Mucosa of stomach (tissue), 1 donor: ENCODE results near the gene VPS16.
"Not testable (repeated sequence)": the region's sequence is repeated elsewhere in the genome, so short reads cannot be mapped to it uniquely, and the experiment has no call there.

ENCODE experiments used
- H3K27me3 ChIP-seq: one replicate; pipeline ENCODE4 v1.7.0; 2013; ENCODE audit warnings: mild to moderate bottlenecking, low read length; ENCODE audit not compliant: control insufficient read depth, insufficient read depth
- H3K36me3 ChIP-seq: one replicate; pipeline ENCODE4 v1.7.0; 2013; ENCODE audit warnings: low read length; ENCODE audit not compliant: control insufficient read depth, insufficient read depth
- H3K4me1 ChIP-seq: one replicate; pipeline ENCODE4 v1.7.0; 2013; ENCODE audit warnings: mild to moderate bottlenecking, low read length; ENCODE audit not compliant: control insufficient read depth, insufficient read depth
- H3K4me3 ChIP-seq: one replicate; pipeline ENCODE4 v1.7.0; 2013; ENCODE audit warnings: low read length
- H3K9ac ChIP-seq: one replicate; pipeline ENCODE4 v1.7.0; 2013; ENCODE audit warnings: mild to moderate bottlenecking, low read length, moderate library complexity
- H3K9me3 ChIP-seq: one replicate; pipeline ENCODE4 v1.7.0; 2013; ENCODE audit warnings: mild to moderate bottlenecking, low read length, moderate library complexity; ENCODE audit not compliant: control insufficient read depth
- donor health status: Pancreatic carcinoma.

VPS16 gene

DNA sequence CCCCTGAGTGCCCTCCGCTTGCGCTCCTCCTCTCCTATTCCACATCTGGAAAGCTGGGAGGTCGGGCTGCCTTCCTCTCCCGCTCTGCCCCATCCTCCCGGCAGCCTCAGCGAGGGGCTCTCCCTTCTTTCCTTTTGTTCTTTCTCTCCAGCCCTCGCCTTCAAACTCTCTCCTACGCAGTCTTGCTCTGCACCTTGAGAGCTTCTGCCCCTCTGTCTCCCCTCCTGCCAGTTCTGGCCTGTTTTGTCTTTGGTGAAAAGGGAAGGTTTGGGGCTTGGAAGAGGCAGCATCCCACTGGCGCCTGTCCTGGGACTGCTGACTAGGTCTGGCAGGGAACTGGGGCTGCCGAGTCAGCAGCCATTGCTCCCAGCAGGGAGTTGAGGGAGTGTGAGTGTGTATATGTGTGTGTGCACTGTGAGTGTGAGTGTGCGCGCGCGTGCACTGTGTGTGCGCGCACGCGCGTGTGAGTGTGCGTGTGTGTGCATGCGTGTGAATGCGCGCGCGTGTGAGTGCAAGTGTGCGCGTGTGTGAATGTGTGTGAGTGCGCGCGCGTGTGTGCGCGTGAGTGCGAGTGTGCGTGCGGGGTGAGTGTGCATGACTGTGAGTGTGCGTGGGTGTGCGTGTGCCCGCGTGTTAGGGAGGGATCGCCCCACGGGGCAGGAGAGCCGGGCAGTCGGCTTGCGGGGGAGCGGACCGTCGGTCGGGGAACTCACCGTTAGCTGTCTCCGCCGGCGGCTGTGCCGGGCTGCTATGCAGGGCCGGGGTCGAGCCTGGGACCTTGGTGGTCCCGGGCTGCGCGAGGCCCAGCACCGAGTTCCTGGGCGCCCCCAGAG, 40.6 kb upstream of the VPS16 start:
- H3K36me3 ChIP-seq, result no peaks in the 10 kb centered on the region
- no peaks in the 10 kb centered on the region for H3K4me1 ChIP-seq
- H3K4me3 ChIP-seq, result no peak overlapping the region
- H3K27me3 ChIP-seq, result peaks cover 64% of the 10 kb centered on the region
- no peaks in the 10 kb centered on the region for H3K9me3 ChIP-seq
- no peak overlapping the region for H3K9ac ChIP-seq

GRCh38 chr20:2800521-2801285, 39.8 kb upstream of the VPS16 start, which contains the start of gene CPXM1:
TSS of gene CPXM1 (minus strand) at chr20:2800627. CDS start at chr20:2800572, 55 bp downstream.
- Histone ChIP-seq H3K9ac (no peak within 1 kb of the TSS), H3K9me3 (no peaks in the 10 kb centered on the region), H3K4me3 (no peak within 1 kb of the TSS), H3K36me3 (no peaks in the 10 kb centered on the region), H3K27me3 (peaks cover 70% of the 10 kb centered on the region), H3K4me1 (no peaks in the 10 kb centered on the region)

DNA sequence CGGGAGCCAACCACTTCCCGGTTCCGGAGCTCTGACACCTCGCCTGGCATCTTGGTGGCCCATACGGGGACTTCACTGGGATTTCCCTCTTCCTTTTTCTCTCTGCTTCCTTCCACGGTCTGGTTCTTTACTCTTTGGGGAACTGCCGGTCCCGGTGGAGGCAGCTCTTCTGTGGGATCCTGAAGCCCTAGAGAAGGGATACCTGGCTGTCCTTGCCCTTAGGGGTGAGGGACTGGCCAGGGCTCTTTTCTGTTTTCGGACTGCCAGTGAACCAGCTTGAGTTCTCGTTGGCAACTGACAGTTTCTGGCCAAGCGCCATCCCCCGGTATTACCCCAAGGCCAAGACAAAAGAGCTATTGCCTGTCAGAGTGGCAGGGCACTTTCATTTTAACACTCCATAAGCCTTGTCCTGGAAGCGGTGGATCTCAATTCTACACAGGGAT, 39.2 kb upstream of the VPS16 start:
- Histone ChIP-seq H3K4me3 (no peak overlapping the region), H3K4me1 (no peaks in the 10 kb centered on the region), H3K9ac (no peak overlapping the region), H3K27me3 (peaks cover 76% of the 10 kb centered on the region), H3K36me3 (no peaks in the 10 kb centered on the region), H3K9me3 (no peaks in the 10 kb centered on the region)

DNA sequence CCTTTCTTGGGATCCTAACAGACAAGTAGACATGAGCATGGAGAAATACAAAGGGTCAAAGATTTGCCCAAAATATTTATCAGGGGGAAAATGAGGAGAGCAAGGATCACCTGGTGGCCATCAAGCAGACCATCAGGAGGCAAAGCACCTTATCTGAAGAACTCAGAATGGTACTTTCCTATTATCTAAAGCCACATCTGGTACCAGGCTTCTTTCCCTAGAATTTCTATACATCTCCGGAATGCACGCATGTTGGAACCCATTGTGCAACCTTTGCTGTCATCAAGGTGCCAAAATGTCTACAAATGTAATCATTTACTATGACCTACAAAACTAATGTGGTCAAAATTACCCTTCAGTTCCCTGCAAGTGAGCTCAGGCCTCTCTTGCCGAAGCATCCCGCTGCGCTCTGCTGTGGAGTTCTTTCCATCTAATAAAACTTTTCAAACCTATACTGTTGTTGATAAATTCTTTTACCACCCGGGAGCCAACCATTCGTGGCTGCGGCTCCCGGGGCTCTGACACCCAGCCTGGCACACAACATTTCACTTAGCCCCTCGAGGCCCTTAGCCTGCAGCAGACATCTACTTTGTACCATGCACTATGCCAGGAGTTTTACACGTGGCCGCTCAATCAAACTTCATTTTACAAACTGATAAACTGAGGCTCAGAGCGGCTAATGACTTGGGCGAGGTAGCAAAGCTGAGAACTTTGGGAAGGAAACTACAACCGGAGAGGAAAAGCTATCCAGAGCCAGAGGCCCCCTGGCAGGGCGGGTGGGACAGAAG, 36.3 kb upstream of the VPS16 start:
- H3K27me3 ChIP-seq, result peaks cover 78% of the 10 kb centered on the region
- H3K36me3 ChIP-seq, result no peaks in the 10 kb centered on the region
- no peak overlapping the region for H3K4me3 ChIP-seq
- no peak overlapping the region for H3K9ac ChIP-seq
- H3K9me3 ChIP-seq, result no peaks in the 10 kb centered on the region
- no peaks in the 10 kb centered on the region for H3K4me1 ChIP-seq

DNA sequence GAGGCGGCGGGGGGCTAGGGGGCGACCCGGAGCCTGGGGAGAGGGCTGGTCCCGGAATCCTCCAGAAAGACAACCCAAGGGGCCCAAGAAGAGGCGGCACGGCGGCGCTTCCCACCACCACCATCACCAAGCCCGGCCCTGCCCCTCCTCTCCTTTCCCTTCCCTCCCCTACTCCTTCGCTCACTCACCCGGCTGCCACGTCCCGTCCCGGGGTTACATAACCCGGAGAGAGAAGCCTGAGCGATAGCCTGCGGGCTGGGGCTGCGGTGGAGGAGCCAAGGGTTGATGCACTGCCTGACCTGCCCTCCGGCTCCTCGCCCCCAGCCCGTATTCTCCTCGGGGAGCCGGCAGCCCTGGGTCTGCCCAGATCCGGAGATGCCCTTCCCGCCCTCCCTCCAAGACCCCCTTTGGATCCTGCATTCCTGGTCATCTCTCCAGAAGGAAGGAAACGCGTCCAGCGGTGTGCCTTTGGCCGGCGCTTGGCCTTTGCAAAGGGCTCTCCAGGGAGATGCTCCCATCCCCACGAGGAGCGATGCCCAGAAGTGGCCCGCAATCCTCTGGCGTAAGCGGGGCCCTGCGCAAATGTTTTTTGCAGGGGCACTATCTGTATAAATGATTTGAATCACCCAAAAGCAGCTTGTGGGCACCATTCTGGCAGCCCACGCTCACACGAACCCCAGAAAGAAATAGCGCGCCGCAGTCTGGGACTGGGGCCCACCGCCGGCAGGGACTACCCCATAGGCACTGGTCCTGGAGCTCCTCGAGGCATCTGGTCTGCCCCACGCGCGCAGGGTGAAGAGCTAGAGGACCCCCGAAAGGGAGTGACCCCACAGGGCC, 35.5 kb upstream of the VPS16 start:
- H3K27me3 ChIP-seq, result peaks cover 69% of the 10 kb centered on the region
- no peaks in the 10 kb centered on the region for H3K9me3 ChIP-seq
- H3K36me3 ChIP-seq, result no peaks in the 10 kb centered on the region
- no peak overlapping the region for H3K4me3 ChIP-seq
- H3K9ac ChIP-seq, result no peak overlapping the region
- H3K4me1 ChIP-seq, result no peaks in the 10 kb centered on the region

- Histone ChIP-seq H3K36me3 (no peaks in the 10 kb centered on the region), H3K27me3 (peaks cover 64% of the 10 kb centered on the region), H3K4me1 (no peaks in the 10 kb centered on the region), H3K9me3 (no peaks in the 10 kb centered on the region), H3K9ac (no peak overlapping the region), H3K4me3 (no peak overlapping the region)
Observed at GRCh38 chr20:2805689-2806350, 34.7 kb upstream of the VPS16 start.

GRCh38 chr20:2806351-2806701, 34.2 kb upstream of the VPS16 start:
- Histone ChIP-seq H3K4me1 (no peaks in the 10 kb centered on the region), H3K9ac (no peak overlapping the region), H3K36me3 (no peaks in the 10 kb centered on the region), H3K27me3 (peaks cover 59% of the 10 kb centered on the region), H3K9me3 (no peaks in the 10 kb centered on the region), H3K4me3 (no peak overlapping the region)

DNA sequence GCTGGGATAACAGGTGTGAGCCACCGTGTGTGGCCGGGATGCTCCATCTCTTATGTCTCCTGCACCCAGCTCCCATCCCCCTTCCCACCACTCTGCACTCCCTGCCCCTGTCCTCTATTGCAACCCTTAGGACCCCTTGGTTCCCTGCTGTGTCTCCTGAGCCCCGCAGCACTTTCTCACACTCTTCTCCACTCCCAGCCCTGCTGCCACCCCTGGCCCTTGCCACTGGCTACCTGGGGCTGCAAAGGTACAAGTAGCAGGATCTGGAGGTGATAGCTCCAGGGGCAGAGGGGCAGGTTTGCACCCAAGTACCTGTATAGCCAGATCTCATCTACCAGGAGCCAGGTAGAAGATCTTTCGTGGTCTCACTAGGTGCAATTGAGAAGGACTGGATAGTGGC, 33.5 kb upstream of the VPS16 start:
- H3K27me3 ChIP-seq, result peaks cover 52% of the 10 kb centered on the region

DNA sequence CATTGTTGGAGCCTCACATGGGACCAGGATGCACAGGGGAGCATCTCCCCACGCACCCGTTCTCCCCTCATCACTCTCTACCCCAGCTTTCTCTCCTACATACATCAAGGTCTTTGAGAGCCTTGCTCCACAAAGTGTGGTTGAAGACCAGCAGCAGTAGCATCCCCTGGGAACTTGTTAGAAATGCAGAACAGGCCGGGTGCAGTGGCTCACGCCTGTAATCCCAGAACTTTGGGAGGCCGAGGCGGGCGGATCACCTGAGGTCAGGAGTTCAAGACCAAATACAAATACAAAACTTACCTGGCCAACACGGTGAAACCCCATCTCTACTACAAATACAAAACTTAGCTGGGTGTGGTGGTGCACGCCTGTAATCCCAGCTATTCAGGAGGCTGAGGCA, 32.6 kb upstream of the VPS16 start:
- H3K36me3 ChIP-seq, H3K4me1 ChIP-seq, H3K9me3 ChIP-seq, H3K4me3 ChIP-seq, H3K9ac ChIP-seq: not testable (repeated sequence)
- H3K27me3 ChIP-seq, result peaks cover 51% of the 10 kb centered on the region

More for the DNA sequence above, 33.5 kb upstream of the VPS16 start:
- H3K9ac ChIP-seq, result no peak overlapping the region
- H3K9me3 ChIP-seq, result no peaks in the 10 kb centered on the region
- no peaks in the 10 kb centered on the region for H3K36me3 ChIP-seq
- H3K4me3 ChIP-seq, result no peak overlapping the region
- no peaks in the 10 kb centered on the region for H3K4me1 ChIP-seq

DNA sequence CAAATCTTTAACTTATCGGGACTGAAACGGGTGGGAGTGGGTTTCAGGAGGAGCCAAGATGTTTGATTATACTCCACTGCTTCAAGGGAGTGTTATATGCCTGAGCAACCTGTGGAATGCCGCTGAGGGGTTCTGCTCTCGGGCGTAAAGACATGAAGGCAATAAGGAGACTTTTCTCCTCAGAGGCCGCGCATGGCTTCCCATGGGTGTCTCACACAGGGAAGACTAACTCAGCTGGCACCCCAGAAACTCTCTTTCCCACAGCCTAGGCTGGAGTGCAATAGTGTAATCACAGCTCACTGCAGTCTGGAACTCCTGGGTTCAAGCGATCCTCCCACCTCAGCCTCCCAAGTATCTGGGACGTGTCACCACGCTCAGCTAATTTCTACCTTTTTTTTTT, 30.9 kb upstream of the VPS16 start:
- no peak overlapping the region for H3K9ac ChIP-seq
- no peaks in the 10 kb centered on the region for H3K36me3 ChIP-seq
- no peak overlapping the region for H3K4me3 ChIP-seq
- no peaks in the 10 kb centered on the region for H3K4me1 ChIP-seq
- no peaks in the 10 kb centered on the region for H3K9me3 ChIP-seq
- H3K27me3 ChIP-seq, result peaks cover 39% of the 10 kb centered on the region

- H3K4me1 ChIP-seq, result no peaks in the 10 kb centered on the region
- no peak overlapping the region for H3K9ac ChIP-seq
- no peaks in the 10 kb centered on the region for H3K36me3 ChIP-seq
- no peaks in the 10 kb centered on the region for H3K9me3 ChIP-seq
- no peak overlapping the region for H3K4me3 ChIP-seq
- H3K27me3 ChIP-seq, result peaks cover 15% of the 10 kb centered on the region
Observed at GRCh38 chr20:2812189-2812588, 28.4 kb upstream of the VPS16 start.
